ENCODE results near the gene SLC24A3.

Gene SLC24A3

GRCh38 chr20:19495905-19496703 lies 283.7 kb downstream of the SLC24A3 start:
- Histone ChIP-seq H3K36me3 (no peaks in the 10 kb centered on the region), H3K27ac (no peak overlapping the region)
- no peak for TF ChIP-seq CTCF (IDR thresholded peaks at IDR 0.05)

GRCh38 chr20:19497064-19497463 lies 284.6 kb downstream of the SLC24A3 start:
- no peaks in the 10 kb centered on the region for H3K27me3 ChIP-seq
- H3K9me3 ChIP-seq, result no peaks in the 10 kb centered on the region
- H3K4me3 ChIP-seq (ENCODE audit: low read depth in 1 of 2, low read length in 1 of 2), result no peak overlapping the region
- H3K36me3 ChIP-seq, result no peaks in the 10 kb centered on the region
- no peak for TF ChIP-seq CTCF (IDR thresholded peaks at IDR 0.05)
- peaks cover 0 to 19% of the 10 kb centered on the region in 2 experiments for H3K4me1 ChIP-seq (ENCODE audit: control insufficient read depth in 1 of 2, insufficient read depth in 1 of 2, low read depth in 1 of 2, low read length in 1 of 2)
- no peak overlapping the region for H3K27ac ChIP-seq

More at GRCh38 chr20:19495905-19496703, 283.7 kb downstream of the SLC24A3 start:
- Histone ChIP-seq H3K4me3 (ENCODE audit: low read depth in 1 of 2, low read length in 1 of 2) (no peak overlapping the region), H3K4me1 (ENCODE audit: control insufficient read depth in 1 of 2, insufficient read depth in 1 of 2, low read depth in 1 of 2, low read length in 1 of 2) (peaks cover 0 to 19% of the 10 kb centered on the region in 2 experiments), H3K27me3 (no peaks in the 10 kb centered on the region), H3K9me3 (no peaks in the 10 kb centered on the region)

GRCh38 chr20:19498756-19499155 lies 286.3 kb downstream of the SLC24A3 start:
- TF ChIP-seq CTCF (IDR thresholded peaks at IDR 0.05), result no peak
- peaks cover 0 to 19% of the 10 kb centered on the region in 2 experiments for H3K4me1 ChIP-seq (ENCODE audit: control insufficient read depth in 1 of 2, insufficient read depth in 1 of 2, low read depth in 1 of 2, low read length in 1 of 2)
- H3K9me3 ChIP-seq, result no peaks in the 10 kb centered on the region
- H3K36me3 ChIP-seq, result no peaks in the 10 kb centered on the region
- no peak overlapping the region for H3K4me3 ChIP-seq (ENCODE audit: low read depth in 1 of 2, low read length in 1 of 2)
- no peaks in the 10 kb centered on the region for H3K27me3 ChIP-seq
- no peak overlapping the region for H3K27ac ChIP-seq

- Histone ChIP-seq H3K27ac (no peak overlapping the region), H3K36me3 (no peaks in the 10 kb centered on the region), H3K27me3 (no peaks in the 10 kb centered on the region), H3K4me3 (ENCODE audit: low read depth in 1 of 2, low read length in 1 of 2) (no peak overlapping the region), H3K4me1 (ENCODE audit: control insufficient read depth in 1 of 2, insufficient read depth in 1 of 2, low read depth in 1 of 2, low read length in 1 of 2) (peaks cover 0 to 19% of the 10 kb centered on the region in 2 experiments), H3K9me3 (no peaks in the 10 kb centered on the region)
- no peak for TF ChIP-seq CTCF (IDR thresholded peaks at IDR 0.05)
Measured at GRCh38 chr20:19501476-19502115, 289.2 kb downstream of the SLC24A3 start.

- Histone ChIP-seq H3K4me3 (ENCODE audit: low read depth in 1 of 2, low read length in 1 of 2) (no peak overlapping the region), H3K9me3 (no peaks in the 10 kb centered on the region), H3K27ac (no peak overlapping the region), H3K36me3 (no peaks in the 10 kb centered on the region), H3K4me1 (ENCODE audit: control insufficient read depth in 1 of 2, insufficient read depth in 1 of 2, low read depth in 1 of 2, low read length in 1 of 2) (peaks cover 0 to 19% of the 10 kb centered on the region in 2 experiments), H3K27me3 (no peaks in the 10 kb centered on the region)
- TF ChIP-seq CTCF (IDR thresholded peaks at IDR 0.05), result no peak
Measured at GRCh38 chr20:19502169-19502568, 289.7 kb downstream of the SLC24A3 start.
